HEK293 (cell line): ENCODE data around the gene FRMD5.

Experiments
- CTCF ChIA-PET: fragments of 350-600 bp; formaldehyde crosslinking; extraction: SDS; loops from one replicate; lab custom pipeline; 2021; ENCODE audit warnings: antibody characterized with exemption; lab: Yijun Ruan, JAX
- POLR2A ChIA-PET: fragments of 300-600 bp; formaldehyde crosslinking; extraction: SDS; loops from one replicate; lab custom pipeline; 2020; ENCODE audit warnings: antibody characterized with exemption, inconsistent platforms; lab: Yijun Ruan, JAX
- H3K27ac ChIP-seq: fragments of 200-500 bp; sonication (Bioruptor generic); 2 replicates; pipeline ENCODE4 v1.5.1; 2014; ENCODE audit warnings: low read depth, low read length, control low read depth, inconsistent platforms; ENCODE audit errors: extremely low read depth
- H3K36me3 ChIP-seq, 2 experiments: fragments of 200-500 bp in 1 of 2; sonication (Bioruptor generic) in 1 of 2; 1 replicate in 1 of 2; 2 replicates in 1 of 2; pipeline ENCODE4 v1.5.1; 2014 to 2017; ENCODE audit warnings: inconsistent platforms in 2 of 2, low read length in 2 of 2; ENCODE audit not compliant: control insufficient read depth in 2 of 2, insufficient read depth in 1 of 2
- H3K4me1 ChIP-seq: fragments of 200-500 bp; sonication (Bioruptor generic); 2 replicates; pipeline ENCODE4 v1.5.1; 2014; ENCODE audit warnings: mild to moderate bottlenecking, low read length, inconsistent platforms; ENCODE audit not compliant: control insufficient read depth, insufficient read depth
- H3K4me3 ChIP-seq: 2 replicates; pipeline ENCODE4 v1.5.1; 2011; ENCODE audit warnings: low read depth, mild to moderate bottlenecking, control low read depth, low read length, moderate library complexity
- H3K9me3 ChIP-seq: fragments of 200-500 bp; sonication (Bioruptor generic); 2 replicates; pipeline ENCODE4 v1.5.1; 2014; ENCODE audit warnings: low read depth, low read length, inconsistent platforms; ENCODE audit not compliant: control insufficient read depth, insufficient read depth
- KLF10 ChIP-seq: fragments of 450-650 bp; IDR thresholded peaks from 2 replicates; pipeline ENCODE4 v1.5.1; 2018; ENCODE audit warnings: missing biosample characterization, mild to moderate bottlenecking, missing genetic modification characterization
- KLF16 ChIP-seq: fragments of 450-650 bp; formaldehyde crosslinking; IDR thresholded peaks from 2 replicates; pipeline ENCODE4 v1.5.1; 2017; ENCODE audit warnings: missing biosample characterization, missing genetic modification characterization
- KLF7 ChIP-seq: fragments of 450-650 bp; formaldehyde crosslinking; IDR thresholded peaks from 2 replicates; pipeline ENCODE4 v1.5.1; 2016; ENCODE audit warnings: missing biosample characterization, missing genetic modification characterization, borderline replicate concordance
- PRDM1 ChIP-seq: fragments of 450-650 bp; formaldehyde crosslinking; IDR thresholded peaks from 2 replicates; pipeline ENCODE4; 2016; ENCODE audit warnings: missing biosample characterization, missing genetic modification characterization
- SCRT2 ChIP-seq: fragments of 450-650 bp; formaldehyde crosslinking; IDR thresholded peaks from 2 replicates; pipeline ENCODE4 v1.5.1; 2016; ENCODE audit warnings: missing biosample characterization, missing genetic modification characterization
- ZBTB8A ChIP-seq: fragments of 450-650 bp; formaldehyde crosslinking; IDR thresholded peaks from 2 replicates; pipeline ENCODE4 v1.5.1; 2016; ENCODE audit warnings: missing biosample characterization, missing genetic modification characterization
- ZNF10 ChIP-seq: fragments of 450-650 bp; formaldehyde crosslinking; IDR thresholded peaks from 2 replicates; pipeline ENCODE4 v1.5.1; 2017; ENCODE audit warnings: missing biosample characterization, missing genetic modification characterization
- ZNF121 ChIP-seq: fragments of 450-650 bp; formaldehyde crosslinking; IDR thresholded peaks from 2 replicates; pipeline ENCODE4 v1.5.1; 2016; ENCODE audit warnings: missing biosample characterization, missing genetic modification characterization
- ZNF184 ChIP-seq: fragments of 450-650 bp; IDR thresholded peaks from 2 replicates; pipeline ENCODE4 v1.5.1; 2018; ENCODE audit warnings: missing biosample characterization, mild to moderate bottlenecking, missing genetic modification characterization
- ZNF426 ChIP-seq: fragments of 450-650 bp; formaldehyde crosslinking; IDR thresholded peaks from 2 replicates; pipeline ENCODE4 v1.5.1; 2017; ENCODE audit warnings: missing biosample characterization, missing genetic modification characterization, mild to moderate bottlenecking, inconsistent platforms, moderate library complexity
- ZNF510 ChIP-seq: fragments of 450-650 bp; formaldehyde crosslinking; IDR thresholded peaks from 2 replicates; pipeline ENCODE4 v1.5.1; 2018; ENCODE audit warnings: mild to moderate bottlenecking, missing genetic modification characterization, missing biosample characterization; ENCODE audit not compliant: insufficient replicate concordance
- ZNF514 ChIP-seq: fragments of 450-650 bp; formaldehyde crosslinking; IDR thresholded peaks from 2 replicates; pipeline ENCODE4 v1.5.1; 2016; ENCODE audit warnings: missing biosample characterization, missing genetic modification characterization
- ZNF654 ChIP-seq: fragments of 450-650 bp; formaldehyde crosslinking; IDR thresholded peaks from 2 replicates; pipeline ENCODE4 v1.5.1; 2016; ENCODE audit warnings: low read depth, missing biosample characterization, missing genetic modification characterization
- ZNF747 ChIP-seq: fragments of 450-650 bp; formaldehyde crosslinking; IDR thresholded peaks from 2 replicates; pipeline ENCODE4 v1.5.1; 2016; ENCODE audit warnings: missing biosample characterization, missing genetic modification characterization
- TF ChIP-seq, protein P1 (sequence below): fragments of 450-650 bp; formaldehyde crosslinking; IDR thresholded peaks from 2 replicates; pipeline ENCODE4 v1.5.1; 2016; ENCODE audit warnings: missing biosample characterization, missing genetic modification characterization
- TF ChIP-seq, protein P2 (sequence below): fragments of 450-650 bp; formaldehyde crosslinking; IDR thresholded peaks from 2 replicates; pipeline ENCODE4 v1.5.1; 2016; ENCODE audit warnings: missing biosample characterization, missing genetic modification characterization
- TF ChIP-seq, protein P3 (sequence below): fragments of 450-650 bp; formaldehyde crosslinking; IDR thresholded peaks from 2 replicates; pipeline ENCODE4 v1.5.1; 2017; ENCODE audit warnings: missing biosample characterization, missing genetic modification characterization
- TF ChIP-seq, protein P4 (sequence below): fragments of 450-650 bp; formaldehyde crosslinking; IDR thresholded peaks from 2 replicates; pipeline ENCODE4 v1.5.1; 2016; ENCODE audit warnings: missing biosample characterization, missing genetic modification characterization, borderline replicate concordance
- TF ChIP-seq, protein P5 (sequence below): fragments of 450-650 bp; formaldehyde crosslinking; IDR thresholded peaks from 2 replicates; pipeline ENCODE4 v1.5.1; 2016; ENCODE audit warnings: missing biosample characterization, missing genetic modification characterization
- TF ChIP-seq, protein P6 (sequence below): fragments of 450-650 bp; formaldehyde crosslinking; IDR thresholded peaks from 2 replicates; pipeline ENCODE4 v1.5.1; 2016; ENCODE audit warnings: missing biosample characterization, missing genetic modification characterization
- TF ChIP-seq, protein P7 (sequence below): fragments of 450-650 bp; formaldehyde crosslinking; IDR thresholded peaks from 2 replicates; pipeline ENCODE4 v1.5.1; 2017; ENCODE audit warnings: missing biosample characterization, missing genetic modification characterization

Gene FRMD5

DNA sequence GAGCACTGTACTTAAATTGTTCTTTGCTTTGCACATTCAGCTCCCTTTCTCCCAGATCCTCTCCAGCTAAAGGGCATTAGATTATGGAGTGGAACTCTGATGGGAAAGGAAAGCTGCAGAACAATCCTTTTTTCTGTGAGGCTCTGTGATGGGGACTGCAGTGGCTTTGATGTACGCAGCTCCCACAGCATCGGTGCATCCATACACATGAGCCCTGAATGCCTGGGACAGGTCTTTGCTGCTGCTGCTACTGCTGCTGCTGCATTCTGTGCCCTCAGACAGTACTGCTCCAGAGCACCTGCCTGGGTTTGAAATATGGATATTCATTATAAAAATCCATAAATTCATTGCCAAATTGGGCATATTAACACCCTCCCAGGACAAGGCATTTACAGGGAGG, 203.9 kb downstream of the FRMD5 start (continued):
- TF ChIP-seq, protein P1, sequence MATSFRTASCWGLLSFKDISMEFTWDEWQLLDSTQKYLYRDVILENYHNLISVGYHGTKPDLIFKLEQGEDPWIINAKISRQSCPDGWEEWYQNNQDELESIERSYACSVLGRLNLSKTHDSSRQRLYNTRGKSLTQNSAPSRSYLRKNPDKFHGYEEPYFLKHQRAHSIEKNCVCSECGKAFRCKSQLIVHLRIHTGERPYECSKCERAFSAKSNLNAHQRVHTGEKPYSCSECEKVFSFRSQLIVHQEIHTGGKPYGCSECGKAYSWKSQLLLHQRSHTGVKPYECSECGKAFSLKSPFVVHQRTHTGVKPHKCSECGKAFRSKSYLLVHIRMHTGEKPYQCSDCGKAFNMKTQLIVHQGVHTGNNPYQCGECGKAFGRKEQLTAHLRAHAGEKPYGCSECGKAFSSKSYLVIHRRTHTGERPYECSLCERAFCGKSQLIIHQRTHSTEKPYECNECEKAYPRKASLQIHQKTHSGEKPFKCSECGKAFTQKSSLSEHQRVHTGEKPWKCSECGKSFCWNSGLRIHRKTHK, result no peak
- TF ChIP-seq ZNF654, result no peak
- no peak for TF ChIP-seq ZNF184

DNA sequence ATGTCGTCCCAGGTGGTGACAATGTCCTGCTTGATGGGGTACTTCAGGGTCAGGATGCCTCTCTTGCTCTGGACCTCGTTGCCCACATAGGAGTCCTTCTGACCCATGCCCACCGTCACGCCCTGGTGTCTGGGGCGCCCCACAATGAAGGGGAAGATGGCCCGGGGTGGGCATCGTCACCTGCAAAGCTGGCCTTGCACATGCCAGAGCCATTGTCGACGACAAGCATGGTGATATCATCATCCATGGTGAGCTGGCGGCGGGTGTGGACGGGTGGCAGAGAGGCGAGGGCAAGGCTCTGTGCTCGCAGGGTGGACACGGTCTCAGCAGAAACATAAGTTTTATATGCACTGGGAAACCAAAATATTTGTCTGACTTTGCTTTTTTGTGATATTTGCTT, 205.1 kb downstream of the FRMD5 start:
- TF ChIP-seq PRDM1 (tag by site-specific recombination) (no peak), ZNF426 (tag by site-specific recombination) (no peak), ZNF510 (tag by site-specific recombination) (no peak), SCRT2 (no peak), ZNF514 (no peak), KLF16 (tag by site-specific recombination) (no peak), ZNF121 (tag by site-specific recombination) (no peak), ZNF10 (tag by site-specific recombination) (no peak), ZBTB8A (no peak), KLF7 (tag by site-specific recombination) (no peak), ZNF747 (tag by site-specific recombination) (no peak), KLF10 (tag by site-specific recombination) (no peak)
- TF ChIP-seq, protein P2, sequence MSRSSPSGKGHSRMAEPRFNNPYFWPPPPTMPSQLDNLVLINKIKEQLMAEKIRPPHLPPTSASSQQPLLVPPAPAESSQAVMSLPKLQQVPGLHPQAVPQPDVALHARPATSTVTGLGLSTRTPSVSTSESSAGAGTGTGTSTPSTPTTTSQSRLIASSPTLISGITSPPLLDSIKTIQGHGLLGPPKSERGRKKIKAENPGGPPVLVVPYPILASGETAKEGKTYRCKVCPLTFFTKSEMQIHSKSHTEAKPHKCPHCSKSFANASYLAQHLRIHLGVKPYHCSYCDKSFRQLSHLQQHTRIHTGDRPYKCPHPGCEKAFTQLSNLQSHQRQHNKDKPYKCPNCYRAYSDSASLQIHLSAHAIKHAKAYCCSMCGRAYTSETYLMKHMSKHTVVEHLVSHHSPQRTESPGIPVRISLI (tag by site-specific recombination), result no peak
- TF ChIP-seq, protein P3, sequence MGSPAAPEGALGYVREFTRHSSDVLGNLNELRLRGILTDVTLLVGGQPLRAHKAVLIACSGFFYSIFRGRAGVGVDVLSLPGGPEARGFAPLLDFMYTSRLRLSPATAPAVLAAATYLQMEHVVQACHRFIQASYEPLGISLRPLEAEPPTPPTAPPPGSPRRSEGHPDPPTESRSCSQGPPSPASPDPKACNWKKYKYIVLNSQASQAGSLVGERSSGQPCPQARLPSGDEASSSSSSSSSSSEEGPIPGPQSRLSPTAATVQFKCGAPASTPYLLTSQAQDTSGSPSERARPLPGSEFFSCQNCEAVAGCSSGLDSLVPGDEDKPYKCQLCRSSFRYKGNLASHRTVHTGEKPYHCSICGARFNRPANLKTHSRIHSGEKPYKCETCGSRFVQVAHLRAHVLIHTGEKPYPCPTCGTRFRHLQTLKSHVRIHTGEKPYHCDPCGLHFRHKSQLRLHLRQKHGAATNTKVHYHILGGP (tag by site-specific recombination), result no peak
- TF ChIP-seq, protein P4, sequence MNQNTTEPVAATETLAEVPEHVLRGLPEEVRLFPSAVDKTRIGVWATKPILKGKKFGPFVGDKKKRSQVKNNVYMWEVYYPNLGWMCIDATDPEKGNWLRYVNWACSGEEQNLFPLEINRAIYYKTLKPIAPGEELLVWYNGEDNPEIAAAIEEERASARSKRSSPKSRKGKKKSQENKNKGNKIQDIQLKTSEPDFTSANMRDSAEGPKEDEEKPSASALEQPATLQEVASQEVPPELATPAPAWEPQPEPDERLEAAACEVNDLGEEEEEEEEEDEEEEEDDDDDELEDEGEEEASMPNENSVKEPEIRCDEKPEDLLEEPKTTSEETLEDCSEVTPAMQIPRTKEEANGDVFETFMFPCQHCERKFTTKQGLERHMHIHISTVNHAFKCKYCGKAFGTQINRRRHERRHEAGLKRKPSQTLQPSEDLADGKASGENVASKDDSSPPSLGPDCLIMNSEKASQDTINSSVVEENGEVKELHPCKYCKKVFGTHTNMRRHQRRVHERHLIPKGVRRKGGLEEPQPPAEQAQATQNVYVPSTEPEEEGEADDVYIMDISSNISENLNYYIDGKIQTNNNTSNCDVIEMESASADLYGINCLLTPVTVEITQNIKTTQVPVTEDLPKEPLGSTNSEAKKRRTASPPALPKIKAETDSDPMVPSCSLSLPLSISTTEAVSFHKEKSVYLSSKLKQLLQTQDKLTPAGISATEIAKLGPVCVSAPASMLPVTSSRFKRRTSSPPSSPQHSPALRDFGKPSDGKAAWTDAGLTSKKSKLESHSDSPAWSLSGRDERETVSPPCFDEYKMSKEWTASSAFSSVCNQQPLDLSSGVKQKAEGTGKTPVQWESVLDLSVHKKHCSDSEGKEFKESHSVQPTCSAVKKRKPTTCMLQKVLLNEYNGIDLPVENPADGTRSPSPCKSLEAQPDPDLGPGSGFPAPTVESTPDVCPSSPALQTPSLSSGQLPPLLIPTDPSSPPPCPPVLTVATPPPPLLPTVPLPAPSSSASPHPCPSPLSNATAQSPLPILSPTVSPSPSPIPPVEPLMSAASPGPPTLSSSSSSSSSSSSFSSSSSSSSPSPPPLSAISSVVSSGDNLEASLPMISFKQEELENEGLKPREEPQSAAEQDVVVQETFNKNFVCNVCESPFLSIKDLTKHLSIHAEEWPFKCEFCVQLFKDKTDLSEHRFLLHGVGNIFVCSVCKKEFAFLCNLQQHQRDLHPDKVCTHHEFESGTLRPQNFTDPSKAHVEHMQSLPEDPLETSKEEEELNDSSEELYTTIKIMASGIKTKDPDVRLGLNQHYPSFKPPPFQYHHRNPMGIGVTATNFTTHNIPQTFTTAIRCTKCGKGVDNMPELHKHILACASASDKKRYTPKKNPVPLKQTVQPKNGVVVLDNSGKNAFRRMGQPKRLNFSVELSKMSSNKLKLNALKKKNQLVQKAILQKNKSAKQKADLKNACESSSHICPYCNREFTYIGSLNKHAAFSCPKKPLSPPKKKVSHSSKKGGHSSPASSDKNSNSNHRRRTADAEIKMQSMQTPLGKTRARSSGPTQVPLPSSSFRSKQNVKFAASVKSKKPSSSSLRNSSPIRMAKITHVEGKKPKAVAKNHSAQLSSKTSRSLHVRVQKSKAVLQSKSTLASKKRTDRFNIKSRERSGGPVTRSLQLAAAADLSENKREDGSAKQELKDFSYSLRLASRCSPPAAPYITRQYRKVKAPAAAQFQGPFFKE (tag by site-specific recombination), result no peak
- TF ChIP-seq, protein P5, sequence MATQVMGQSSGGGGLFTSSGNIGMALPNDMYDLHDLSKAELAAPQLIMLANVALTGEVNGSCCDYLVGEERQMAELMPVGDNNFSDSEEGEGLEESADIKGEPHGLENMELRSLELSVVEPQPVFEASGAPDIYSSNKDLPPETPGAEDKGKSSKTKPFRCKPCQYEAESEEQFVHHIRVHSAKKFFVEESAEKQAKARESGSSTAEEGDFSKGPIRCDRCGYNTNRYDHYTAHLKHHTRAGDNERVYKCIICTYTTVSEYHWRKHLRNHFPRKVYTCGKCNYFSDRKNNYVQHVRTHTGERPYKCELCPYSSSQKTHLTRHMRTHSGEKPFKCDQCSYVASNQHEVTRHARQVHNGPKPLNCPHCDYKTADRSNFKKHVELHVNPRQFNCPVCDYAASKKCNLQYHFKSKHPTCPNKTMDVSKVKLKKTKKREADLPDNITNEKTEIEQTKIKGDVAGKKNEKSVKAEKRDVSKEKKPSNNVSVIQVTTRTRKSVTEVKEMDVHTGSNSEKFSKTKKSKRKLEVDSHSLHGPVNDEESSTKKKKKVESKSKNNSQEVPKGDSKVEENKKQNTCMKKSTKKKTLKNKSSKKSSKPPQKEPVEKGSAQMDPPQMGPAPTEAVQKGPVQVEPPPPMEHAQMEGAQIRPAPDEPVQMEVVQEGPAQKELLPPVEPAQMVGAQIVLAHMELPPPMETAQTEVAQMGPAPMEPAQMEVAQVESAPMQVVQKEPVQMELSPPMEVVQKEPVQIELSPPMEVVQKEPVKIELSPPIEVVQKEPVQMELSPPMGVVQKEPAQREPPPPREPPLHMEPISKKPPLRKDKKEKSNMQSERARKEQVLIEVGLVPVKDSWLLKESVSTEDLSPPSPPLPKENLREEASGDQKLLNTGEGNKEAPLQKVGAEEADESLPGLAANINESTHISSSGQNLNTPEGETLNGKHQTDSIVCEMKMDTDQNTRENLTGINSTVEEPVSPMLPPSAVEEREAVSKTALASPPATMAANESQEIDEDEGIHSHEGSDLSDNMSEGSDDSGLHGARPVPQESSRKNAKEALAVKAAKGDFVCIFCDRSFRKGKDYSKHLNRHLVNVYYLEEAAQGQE (tag by site-specific recombination), result no peak
- TF ChIP-seq, protein P6, sequence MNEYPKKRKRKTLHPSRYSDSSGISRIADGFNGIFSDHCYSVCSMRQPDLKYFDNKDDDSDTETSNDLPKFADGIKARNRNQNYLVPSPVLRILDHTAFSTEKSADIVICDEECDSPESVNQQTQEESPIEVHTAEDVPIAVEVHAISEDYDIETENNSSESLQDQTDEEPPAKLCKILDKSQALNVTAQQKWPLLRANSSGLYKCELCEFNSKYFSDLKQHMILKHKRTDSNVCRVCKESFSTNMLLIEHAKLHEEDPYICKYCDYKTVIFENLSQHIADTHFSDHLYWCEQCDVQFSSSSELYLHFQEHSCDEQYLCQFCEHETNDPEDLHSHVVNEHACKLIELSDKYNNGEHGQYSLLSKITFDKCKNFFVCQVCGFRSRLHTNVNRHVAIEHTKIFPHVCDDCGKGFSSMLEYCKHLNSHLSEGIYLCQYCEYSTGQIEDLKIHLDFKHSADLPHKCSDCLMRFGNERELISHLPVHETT (tag by site-specific recombination), result no peak
- TF ChIP-seq, protein P7, sequence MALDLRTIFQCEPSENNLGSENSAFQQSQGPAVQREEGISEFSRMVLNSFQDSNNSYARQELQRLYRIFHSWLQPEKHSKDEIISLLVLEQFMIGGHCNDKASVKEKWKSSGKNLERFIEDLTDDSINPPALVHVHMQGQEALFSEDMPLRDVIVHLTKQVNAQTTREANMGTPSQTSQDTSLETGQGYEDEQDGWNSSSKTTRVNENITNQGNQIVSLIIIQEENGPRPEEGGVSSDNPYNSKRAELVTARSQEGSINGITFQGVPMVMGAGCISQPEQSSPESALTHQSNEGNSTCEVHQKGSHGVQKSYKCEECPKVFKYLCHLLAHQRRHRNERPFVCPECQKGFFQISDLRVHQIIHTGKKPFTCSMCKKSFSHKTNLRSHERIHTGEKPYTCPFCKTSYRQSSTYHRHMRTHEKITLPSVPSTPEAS (tag by site-specific recombination), result no peak
- peaks cover 0 to 4% of the 10 kb centered on the region in 2 experiments; a peak in 1 of 3 replicates for H3K36me3 ChIP-seq
- ChIA-PET POLR2A (no interaction called here), CTCF (no interaction called here)
- no peak overlapping the region for H3K4me3 ChIP-seq
- no peak overlapping the region for H3K27ac ChIP-seq
- H3K9me3 ChIP-seq, result no peaks in the 10 kb centered on the region
- no peaks in the 10 kb centered on the region for H3K4me1 ChIP-seq
